Muscle of leg (tissue), 16 donors: ENCODE data around the gene RCSD1. TPM values are rescaled to one million over a fixed set of nuclear protein-coding genes. Genes with fewer than 3 reads are reported as not detected.

Source experiments
- DNase-seq: peaks from one replicate; pipeline ENCODE4 v3.0.0; 2013
- H3K27ac ChIP-seq: one replicate; pipeline ENCODE4 v1.5.1; 2013; ENCODE audit warnings: mild to moderate bottlenecking, low read length, control low read depth
- H3K27me3 ChIP-seq: one replicate; pipeline ENCODE4 v1.6.1; 2013; ENCODE audit warnings: low read length; ENCODE audit not compliant: control insufficient read depth, insufficient read depth
- H3K36me3 ChIP-seq: one replicate; pipeline ENCODE4 v1.6.1; 2013; ENCODE audit warnings: low read length; ENCODE audit not compliant: control insufficient read depth, insufficient read depth
- H3K4me1 ChIP-seq: one replicate; pipeline ENCODE4 v1.6.1; 2013; ENCODE audit warnings: low read length; ENCODE audit not compliant: control insufficient read depth, insufficient read depth
- H3K4me3 ChIP-seq: one replicate; pipeline ENCODE4 v1.5.1; 2013; ENCODE audit warnings: low read length, control low read depth
- H3K9me3 ChIP-seq: replicated peaks from 2 replicates; pipeline ENCODE4 v1.6.1; 2013; ENCODE audit warnings: low read depth, low read length; ENCODE audit not compliant: control insufficient read depth
- WGBS: methylation state at CpG from one replicate; pipeline ENCODE4 v1.1.5; 2013; ENCODE audit warnings: missing lambda C conversion rate; ENCODE audit not compliant: insufficient coverage; 5-methylcytosine and 5-hydroxymethylcytosine counted together
- long read RNA-seq, 11 donors: transcript quantifications; one replicate each; lab custom pipeline, GENCODE V29; 2026
- polyA plus RNA-seq, 8 donors: library from polyadenylated mRNA; unstranded; fragments of 120-200 nt; gene quantifications; one replicate each; pipeline versions ENCODE4 v1.2.1 to v1.2.3, GENCODE V29; 2013; ENCODE audit warnings: inconsistent platforms in 1 of 8, low replicate concordance in 1 of 8; ENCODE audit not compliant: insufficient read length in 8 of 8, insufficient read depth in 1 of 8
- total RNA-seq: library from RNA; stranded (reverse); fragments of 120-200 nt; gene quantifications from one replicate; pipeline ENCODE4 v1.2.4, GENCODE V29; 2013

Gene RCSD1, protein sequence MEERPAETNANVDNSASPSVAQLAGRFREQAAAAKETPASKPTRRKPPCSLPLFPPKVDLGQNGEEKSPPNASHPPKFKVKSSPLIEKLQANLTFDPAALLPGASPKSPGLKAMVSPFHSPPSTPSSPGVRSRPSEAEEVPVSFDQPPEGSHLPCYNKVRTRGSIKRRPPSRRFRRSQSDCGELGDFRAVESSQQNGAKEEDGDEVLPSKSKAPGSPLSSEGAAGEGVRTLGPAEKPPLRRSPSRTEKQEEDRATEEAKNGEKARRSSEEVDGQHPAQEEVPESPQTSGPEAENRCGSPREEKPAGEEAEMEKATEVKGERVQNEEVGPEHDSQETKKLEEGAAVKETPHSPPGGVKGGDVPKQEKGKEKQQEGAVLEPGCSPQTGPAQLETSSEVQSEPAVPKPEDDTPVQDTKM
- total RNA-seq (40.8 TPM), polyA plus RNA-seq (10 to 100 TPM; 31.4 to 60.6 (median 42.0) TPM)
- long read RNA-seq, donor 1, partial matches to known transcripts: 0 of 3 reads
- long read RNA-seq, donor 1, other reads (novel, unspliced or antisense): 0 of 3 reads
- long read RNA-seq, donor 2: 0 reads
- long read RNA-seq, donor 3, transcript RCSD1-202 (7 exons, 3,135 nt): major isoform, 15 of 15 reads
- long read RNA-seq, donor 3, partial matches to known transcripts: 0 of 15 reads
- long read RNA-seq, donor 3, other reads (novel, unspliced or antisense): 0 of 15 reads
- long read RNA-seq, donor 4, partial matches to known transcripts: 6 of 11 reads
- long read RNA-seq, donor 4, other reads (novel, unspliced or antisense): 0 of 11 reads
- long read RNA-seq, donor 5, transcript RCSD1-202 (7 exons, 3,135 nt): major isoform, 12 of 57 reads
- long read RNA-seq, donor 5, partial matches to known transcripts: 44 of 57 reads
- long read RNA-seq, donor 5, other reads (novel, unspliced or antisense): 0 of 57 reads
- long read RNA-seq, donor 6, transcript RCSD1-202 (7 exons, 3,135 nt): major isoform, 15 of 59 reads
- long read RNA-seq, donor 6, partial matches to known transcripts: 43 of 59 reads
- long read RNA-seq, donor 6, other reads (novel, unspliced or antisense): 0 of 59 reads
- long read RNA-seq, donor 7, transcript RCSD1-202 (7 exons, 3,135 nt): major isoform, 5 of 10 reads
- long read RNA-seq, donor 7, partial matches to known transcripts: 5 of 10 reads
- long read RNA-seq, donor 7, other reads (novel, unspliced or antisense): 0 of 10 reads
- long read RNA-seq, donor 8, partial matches to known transcripts: 0 of 2 reads
- long read RNA-seq, donor 8, other reads (novel, unspliced or antisense): 0 of 2 reads
- long read RNA-seq, donor 9, partial matches to known transcripts: 15 of 16 reads
- long read RNA-seq, donor 9, other reads (novel, unspliced or antisense): 0 of 16 reads
- long read RNA-seq, donor 10, transcript RCSD1-202 (7 exons, 3,135 nt): major isoform, 8 of 36 reads
- long read RNA-seq, donor 10, partial matches to known transcripts: 28 of 36 reads
- long read RNA-seq, donor 10, other reads (novel, unspliced or antisense): 0 of 36 reads
- long read RNA-seq, donor 11, transcript RCSD1-202 (7 exons, 3,135 nt): major isoform, 8 of 14 reads
- long read RNA-seq, donor 11, partial matches to known transcripts: 6 of 14 reads
- long read RNA-seq, donor 11, other reads (novel, unspliced or antisense): 0 of 14 reads

GRCh38 chr1:167629681-167630567 is at the start of gene RCSD1:
Gene RCSD1, plus strand, starts transcription at chr1:167630232. Its CDS starts 192 bp downstream, at chr1:167630424.
- Histone ChIP-seq H3K27me3 (peaks cover 3% of the 10 kb centered on the region), H3K9me3 (no peaks in the 10 kb centered on the region), H3K27ac (peak within 1 kb of the TSS; percentile 83), H3K4me1 (peaks cover 41% of the 10 kb centered on the region), H3K36me3 (no peaks in the 10 kb centered on the region), H3K4me3 (peak within 1 kb of the TSS; percentile 65)
- DNase-seq: peak; percentile 59
- 7% methylated on average over 47 of the region's 62 CpGs for WGBS

DNA sequence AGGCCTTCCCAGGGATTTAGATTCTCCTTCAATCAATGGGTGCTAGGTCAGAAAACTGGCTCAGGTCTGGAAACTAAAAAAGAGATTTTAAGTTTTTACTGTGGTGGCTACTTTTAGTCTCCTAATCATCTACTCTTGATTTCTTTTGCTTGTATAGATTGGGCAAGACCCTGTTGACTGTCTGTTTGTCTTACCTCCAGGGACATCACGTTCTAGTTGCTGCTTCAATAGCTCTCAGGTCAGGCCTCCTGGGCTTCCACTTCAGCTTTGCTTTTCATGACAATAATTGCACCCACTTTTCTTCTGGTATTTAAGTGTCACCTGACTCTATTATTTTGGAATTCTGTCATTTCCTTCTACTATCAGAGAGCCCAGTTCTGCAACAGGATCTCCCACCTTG is 48.0 kb upstream of the RCSD1 start:
- H3K4me3 ChIP-seq: no peak overlapping the region
- no peak for DNase-seq
- no peaks in the 10 kb centered on the region for H3K27me3 ChIP-seq
- H3K9me3 ChIP-seq: no peaks in the 10 kb centered on the region
- H3K27ac ChIP-seq: no peak overlapping the region
- H3K36me3 ChIP-seq: no peaks in the 10 kb centered on the region
- peaks cover 14% of the 10 kb centered on the region for H3K4me1 ChIP-seq
- no CpG with 5 or more reads among the region's 1 CpG for WGBS

GRCh38 chr1:167582722-167583121 is 47.3 kb upstream of the RCSD1 start:
- no peaks in the 10 kb centered on the region for H3K9me3 ChIP-seq
- no peaks in the 10 kb centered on the region for H3K27me3 ChIP-seq
- no peak overlapping the region for H3K4me3 ChIP-seq
- peaks cover 14% of the 10 kb centered on the region for H3K4me1 ChIP-seq
- no peak for DNase-seq
- 94% methylated on average over 3 of the region's 4 CpGs for WGBS
- no peak overlapping the region for H3K27ac ChIP-seq
- no peaks in the 10 kb centered on the region for H3K36me3 ChIP-seq

GRCh38 chr1:167584581-167584980 is 45.5 kb upstream of the RCSD1 start:
- Histone ChIP-seq H3K27ac (no peak overlapping the region), H3K4me1 (peaks cover 14% of the 10 kb centered on the region), H3K27me3 (no peaks in the 10 kb centered on the region), H3K36me3 (no peaks in the 10 kb centered on the region), H3K9me3 (no peaks in the 10 kb centered on the region), H3K4me3 (no peak overlapping the region)
- no peak for DNase-seq
- 81% methylated on average over 2 of the region's 3 CpGs for WGBS

DNA sequence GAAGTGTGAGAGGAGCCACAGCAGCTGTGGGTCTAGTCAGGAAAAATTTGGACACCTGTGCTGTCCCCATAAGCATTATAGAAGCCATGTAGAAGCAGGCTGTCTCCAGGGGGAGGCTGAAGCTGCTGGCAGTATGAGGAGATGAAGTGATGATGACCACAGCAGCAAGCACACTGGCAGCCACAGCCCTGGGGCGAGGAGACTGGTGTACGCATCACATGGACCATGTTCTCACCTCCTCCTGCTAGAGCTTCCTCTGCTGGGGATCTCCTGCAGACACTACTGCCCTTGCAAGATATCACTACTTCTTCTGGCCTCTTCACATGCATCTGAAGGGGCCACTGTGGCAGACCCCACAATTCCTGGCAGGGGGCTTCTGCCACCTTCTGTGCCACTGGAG is 42.7 kb upstream of the RCSD1 start:
- Histone ChIP-seq H3K4me1 (peaks cover 14% of the 10 kb centered on the region), H3K9me3 (no peaks in the 10 kb centered on the region), H3K27ac (no peak overlapping the region), H3K4me3 (no peak overlapping the region), H3K36me3 (no peaks in the 10 kb centered on the region), H3K27me3 (no peaks in the 10 kb centered on the region)
- DNase-seq: no peak
- 79% methylated on average over 2 of the region's 2 CpGs for WGBS

DNA sequence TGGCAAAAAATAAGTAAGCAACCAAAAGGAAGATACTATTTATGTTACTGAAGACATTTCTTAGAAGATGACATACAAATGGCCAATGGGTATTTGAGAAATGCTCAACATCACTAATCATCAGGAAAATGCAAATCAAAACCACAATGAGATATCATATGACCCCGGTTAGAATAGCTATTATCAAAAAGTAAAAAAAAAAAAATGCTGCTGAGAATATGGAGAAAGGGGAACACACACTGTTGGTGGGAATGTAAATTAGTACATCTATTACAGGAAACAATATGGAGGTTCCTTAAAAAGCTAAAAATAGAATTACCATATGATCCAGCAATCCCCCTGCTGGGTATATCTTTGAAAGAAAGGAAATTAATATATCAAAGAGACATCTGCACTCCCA is 42.2 kb upstream of the RCSD1 start:
- no peak overlapping the region for H3K4me3 ChIP-seq
- no peak for DNase-seq
- peaks cover 14% of the 10 kb centered on the region for H3K4me1 ChIP-seq
- H3K36me3 ChIP-seq: no peaks in the 10 kb centered on the region
- no CpG with 5 or more reads among the region's 1 CpG for WGBS
- no peaks in the 10 kb centered on the region for H3K9me3 ChIP-seq
- H3K27me3 ChIP-seq: no peaks in the 10 kb centered on the region
- no peak overlapping the region for H3K27ac ChIP-seq

GRCh38 chr1:167588361-167588760 is 41.7 kb upstream of the RCSD1 start:
- H3K4me1 ChIP-seq: peaks cover 13% of the 10 kb centered on the region
- WGBS: no CpG with 5 or more reads among the region's 2 CpGs
- no peak overlapping the region for H3K27ac ChIP-seq
- no peak for DNase-seq
- no peaks in the 10 kb centered on the region for H3K27me3 ChIP-seq
- H3K4me3 ChIP-seq: no peak overlapping the region
- no peaks in the 10 kb centered on the region for H3K36me3 ChIP-seq
- no peaks in the 10 kb centered on the region for H3K9me3 ChIP-seq

DNA sequence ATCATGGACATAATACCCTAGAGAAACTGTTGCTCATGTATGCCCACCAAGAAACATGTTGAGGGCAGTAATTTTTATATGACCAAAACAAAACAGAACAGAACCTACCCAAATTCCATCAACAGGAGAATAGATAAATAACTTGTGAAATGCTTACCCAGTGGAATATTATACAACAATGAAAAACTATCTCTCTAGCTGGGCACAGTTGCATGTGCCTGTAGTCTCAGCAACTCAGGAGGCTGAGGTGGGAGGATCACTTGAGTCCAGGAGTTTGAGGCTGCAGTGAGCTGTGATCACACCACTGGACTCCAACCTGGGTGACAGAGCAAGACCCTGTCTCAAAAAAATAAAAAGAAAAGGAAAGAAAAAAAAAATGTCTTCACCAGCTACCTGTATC is 37.6 kb upstream of the RCSD1 start:
- Histone ChIP-seq H3K4me1 (no peaks in the 10 kb centered on the region), H3K36me3 (no peaks in the 10 kb centered on the region), H3K27ac (no peak overlapping the region), H3K27me3 (no peaks in the 10 kb centered on the region), H3K9me3 (no peaks in the 10 kb centered on the region), H3K4me3 (no peak overlapping the region)
- DNase-seq: no peak

GRCh38 chr1:167593860-167594259 is 36.2 kb upstream of the RCSD1 start:
- no peaks in the 10 kb centered on the region for H3K36me3 ChIP-seq
- H3K4me3 ChIP-seq: no peak overlapping the region
- WGBS: 71% methylated on average over 4 of the region's 5 CpGs
- DNase-seq: no peak
- H3K9me3 ChIP-seq: no peaks in the 10 kb centered on the region
- H3K27me3 ChIP-seq: no peaks in the 10 kb centered on the region
- no peaks in the 10 kb centered on the region for H3K4me1 ChIP-seq
- H3K27ac ChIP-seq: no peak overlapping the region
